ENCODE measurements around the gene CYP21A2.
A peak's percentile ranks its signal among the peaks of the same experiment; 100 is the strongest.
"Not testable (repeated sequence)": the region's sequence is repeated elsewhere in the genome, so short reads cannot be mapped to it uniquely, and the experiment has no call there.

CYP21A2 gene

DNA sequence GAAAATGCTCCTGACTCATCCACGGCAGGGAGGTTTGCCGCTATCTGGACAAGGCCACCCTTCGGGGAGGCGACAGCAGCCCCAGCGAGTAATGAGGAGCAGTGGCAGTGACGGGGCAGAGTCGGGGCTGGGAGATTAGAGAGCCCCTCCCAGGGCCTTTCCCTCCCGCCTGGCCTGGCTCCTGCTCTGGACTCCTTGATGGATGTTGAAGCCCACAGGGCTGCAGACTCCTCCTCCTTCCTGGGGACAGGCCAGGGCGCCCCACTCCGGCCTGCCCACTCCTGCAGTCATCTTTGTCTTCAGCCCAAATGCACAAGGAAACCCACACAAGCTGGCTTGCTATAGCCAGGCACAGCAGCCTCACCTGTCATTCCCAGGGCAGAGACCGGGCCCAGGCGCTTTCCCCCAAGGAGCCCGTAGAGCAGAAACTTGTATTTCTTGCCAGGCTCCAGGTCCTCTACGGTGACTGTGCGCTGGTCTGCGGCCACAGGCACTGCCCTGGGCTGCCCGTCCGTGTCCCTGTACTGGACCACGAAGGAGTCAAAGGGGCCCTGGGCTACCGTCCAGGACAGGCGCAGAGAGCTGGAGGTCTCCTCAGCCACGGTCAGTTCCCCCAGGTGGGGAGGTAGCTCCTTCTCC, 7.7 kb downstream of the CYP21A2 start:
- DNase-seq (ENCODE audit: low read depth): no peak
- H3K4me3 ChIP-seq (ENCODE audit: low read depth, low read length): no peak overlapping the region
- TF ChIP-seq, protein P1, sequence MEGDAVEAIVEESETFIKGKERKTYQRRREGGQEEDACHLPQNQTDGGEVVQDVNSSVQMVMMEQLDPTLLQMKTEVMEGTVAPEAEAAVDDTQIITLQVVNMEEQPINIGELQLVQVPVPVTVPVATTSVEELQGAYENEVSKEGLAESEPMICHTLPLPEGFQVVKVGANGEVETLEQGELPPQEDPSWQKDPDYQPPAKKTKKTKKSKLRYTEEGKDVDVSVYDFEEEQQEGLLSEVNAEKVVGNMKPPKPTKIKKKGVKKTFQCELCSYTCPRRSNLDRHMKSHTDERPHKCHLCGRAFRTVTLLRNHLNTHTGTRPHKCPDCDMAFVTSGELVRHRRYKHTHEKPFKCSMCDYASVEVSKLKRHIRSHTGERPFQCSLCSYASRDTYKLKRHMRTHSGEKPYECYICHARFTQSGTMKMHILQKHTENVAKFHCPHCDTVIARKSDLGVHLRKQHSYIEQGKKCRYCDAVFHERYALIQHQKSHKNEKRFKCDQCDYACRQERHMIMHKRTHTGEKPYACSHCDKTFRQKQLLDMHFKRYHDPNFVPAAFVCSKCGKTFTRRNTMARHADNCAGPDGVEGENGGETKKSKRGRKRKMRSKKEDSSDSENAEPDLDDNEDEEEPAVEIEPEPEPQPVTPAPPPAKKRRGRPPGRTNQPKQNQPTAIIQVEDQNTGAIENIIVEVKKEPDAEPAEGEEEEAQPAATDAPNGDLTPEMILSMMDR (IDR thresholded peaks at IDR 0.05; ENCODE audit: insufficient read depth, low read depth, low read length, missing control alignments): no peak

DNA sequence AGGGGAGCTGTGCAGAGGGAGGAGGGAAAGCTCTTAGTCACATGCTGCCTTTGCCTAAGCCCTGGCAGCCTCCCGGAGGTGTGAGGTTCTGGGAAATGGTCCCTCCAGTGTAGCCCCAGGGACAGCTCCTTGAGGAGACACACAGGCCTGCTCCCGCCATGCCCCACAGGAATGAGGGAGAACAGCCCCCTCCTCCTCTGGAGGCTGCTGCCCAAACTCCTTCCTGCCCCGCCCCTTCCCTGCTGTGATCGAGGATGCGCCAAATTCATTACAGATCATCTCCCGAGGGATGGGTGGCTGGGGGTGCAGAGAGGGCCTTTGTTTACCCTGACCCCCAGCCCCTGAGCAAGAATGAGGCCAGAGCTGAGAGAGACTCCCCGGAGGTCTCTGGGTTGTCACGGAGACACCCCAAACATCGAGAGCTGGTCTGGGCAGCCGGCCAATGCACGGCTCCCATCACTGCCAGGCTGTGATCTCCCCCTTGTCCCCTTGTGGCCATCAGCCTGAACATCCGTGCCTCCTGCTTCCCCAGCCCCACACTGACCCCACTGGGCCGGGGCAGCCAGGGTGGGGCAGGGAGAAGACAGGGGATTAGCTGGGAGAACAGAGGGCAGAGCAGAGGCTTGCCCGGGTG, 8.4 kb downstream of the CYP21A2 start:
- TF ChIP-seq, protein P1 (IDR thresholded peaks at IDR 0.05; ENCODE audit: insufficient read depth, low read depth, low read length, missing control alignments): no peak
- no peak for DNase-seq (ENCODE audit: low read depth)
- no peak overlapping the region for H3K4me3 ChIP-seq (ENCODE audit: low read depth, low read length)

DNA sequence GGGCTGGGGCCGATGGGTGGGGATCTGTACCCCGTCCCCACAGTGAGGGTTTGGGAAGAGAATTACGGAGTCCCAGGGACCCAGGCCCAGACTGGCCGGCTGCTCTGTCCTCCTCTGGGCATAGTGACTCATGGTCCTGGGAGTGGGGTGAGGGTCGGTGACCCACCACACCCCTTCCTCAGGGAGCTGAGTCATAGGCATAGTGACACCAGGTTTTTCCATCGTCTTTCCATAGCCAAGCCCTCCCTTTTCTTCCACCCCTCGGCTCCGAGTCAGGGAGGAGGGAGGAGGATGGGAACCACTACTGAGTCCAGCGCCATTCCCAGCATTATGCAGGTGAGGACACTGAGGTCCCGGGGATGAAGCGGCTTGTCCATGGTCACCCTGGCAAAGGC, 8.9 kb downstream of the CYP21A2 start:
- TF ChIP-seq, protein P1 (IDR thresholded peaks at IDR 0.05; ENCODE audit: insufficient read depth, low read depth, low read length, missing control alignments): no peak
- DNase-seq (ENCODE audit: low read depth): no peak
- H3K4me3 ChIP-seq (ENCODE audit: low read depth, low read length): no peak overlapping the region

DNA sequence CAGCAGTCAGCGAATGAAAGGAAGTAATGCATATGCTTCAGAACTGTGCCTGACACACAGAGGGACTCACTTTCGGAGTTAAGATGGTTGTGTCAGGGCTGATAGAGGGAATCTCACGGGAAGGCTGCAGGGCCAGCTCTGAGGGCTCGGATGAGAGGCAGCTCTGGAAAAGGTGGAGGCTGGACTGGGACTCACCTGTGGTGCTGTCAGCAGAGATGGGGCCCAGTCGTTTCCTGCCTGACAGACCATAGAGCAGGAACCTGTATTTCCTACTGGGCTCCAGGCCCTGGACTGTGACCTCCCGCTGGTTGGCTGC, 9.3 kb downstream of the CYP21A2 start:
- no peak overlapping the region for H3K4me3 ChIP-seq (ENCODE audit: low read depth, low read length)
- TF ChIP-seq, protein P1 (IDR thresholded peaks at IDR 0.05; ENCODE audit: insufficient read depth, low read depth, low read length, missing control alignments): no peak
- no peak for DNase-seq (ENCODE audit: low read depth)

DNA sequence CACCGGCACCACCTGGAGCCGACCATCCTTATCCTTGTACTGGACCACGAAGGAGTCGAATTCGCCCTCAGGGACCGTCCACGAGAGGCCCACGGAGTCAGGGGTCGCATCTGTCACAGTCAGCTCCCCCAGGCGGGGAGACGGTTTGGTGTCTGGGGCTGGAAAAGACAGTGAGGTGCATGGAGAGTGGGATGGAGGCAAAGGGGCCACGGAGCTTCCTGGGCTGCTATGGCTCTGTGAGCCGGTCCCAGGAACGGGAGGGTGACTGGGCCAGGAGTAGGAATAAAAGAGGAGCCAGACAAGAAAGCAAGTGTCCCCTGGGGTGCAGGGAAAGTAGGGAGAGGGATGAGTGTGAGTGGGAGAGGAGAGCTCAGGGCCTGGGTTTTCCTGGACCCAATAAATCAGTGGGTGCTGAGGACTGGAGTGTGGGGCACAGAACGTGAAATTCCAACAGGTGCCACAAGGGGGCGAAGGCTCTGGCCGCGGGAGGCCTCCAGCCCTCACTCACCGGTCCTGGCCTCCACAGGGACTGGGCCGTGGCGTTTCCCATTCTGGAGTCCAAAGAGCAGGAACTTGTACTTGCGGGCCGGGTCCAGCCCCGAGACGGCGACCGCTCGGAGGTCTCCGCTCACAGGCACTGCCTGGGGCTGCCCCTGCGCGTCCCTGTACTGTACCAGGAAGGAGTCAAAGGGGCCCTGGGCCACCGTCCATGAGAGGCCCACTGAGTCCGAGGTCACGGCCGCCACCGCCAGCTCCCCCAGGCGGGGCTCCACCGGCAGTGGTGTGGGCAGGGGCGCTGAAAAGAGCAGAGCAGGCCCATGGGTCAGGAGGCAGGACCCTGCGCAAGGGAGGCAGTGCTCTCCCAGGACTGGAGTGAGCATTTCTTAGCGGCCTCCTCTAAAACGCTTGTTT, 9.9 kb downstream of the CYP21A2 start:
- TF ChIP-seq, protein P1 (IDR thresholded peaks at IDR 0.05; ENCODE audit: insufficient read depth, low read depth, low read length, missing control alignments): peak; percentile 87
- H3K4me3 ChIP-seq (ENCODE audit: low read depth, low read length): no peak overlapping the region
- peak; percentile 63 for DNase-seq (ENCODE audit: low read depth)

DNA sequence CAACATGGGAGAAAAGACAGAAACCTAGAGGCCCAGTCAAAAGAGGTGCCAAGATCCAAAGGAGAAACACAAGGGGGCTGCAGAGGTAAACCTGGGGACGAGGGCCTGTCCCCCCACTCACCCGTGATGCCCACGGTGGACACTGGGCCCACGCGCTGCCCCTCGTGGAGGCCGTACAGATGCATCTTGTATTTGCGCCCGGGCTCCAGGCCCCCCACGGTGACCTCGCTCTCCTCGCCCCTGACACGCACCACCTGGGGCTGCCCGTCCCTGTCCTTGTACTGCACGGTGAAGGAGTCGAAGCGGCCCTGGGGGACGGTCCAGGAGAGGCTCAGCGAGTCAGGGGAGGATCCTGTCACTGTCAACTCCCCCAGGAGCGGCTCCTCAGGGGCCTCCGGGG, 10.9 kb downstream of the CYP21A2 start:
- DNase-seq (ENCODE audit: low read depth); H3K4me3 ChIP-seq (ENCODE audit: low read depth, low read length): not testable (repeated sequence)

DNA sequence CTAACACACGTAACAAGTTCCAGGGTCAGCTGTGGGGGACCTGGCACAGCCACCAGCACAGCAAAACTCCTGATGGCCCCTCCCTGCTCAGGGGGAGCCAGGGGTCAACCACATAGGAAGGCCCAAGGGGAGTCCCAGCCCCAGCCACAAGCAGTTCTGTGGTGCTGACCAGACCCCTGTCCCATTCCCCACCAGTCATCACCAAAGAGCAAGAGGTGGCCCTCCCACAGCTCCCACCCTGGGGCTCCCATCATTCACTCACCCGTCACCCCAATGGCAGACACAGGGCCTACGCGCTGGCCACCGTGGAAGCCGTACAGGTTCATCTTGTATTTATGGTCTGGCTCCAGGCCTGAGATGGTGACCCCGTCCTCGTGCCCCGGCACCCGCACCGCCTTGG, 11.5 kb downstream of the CYP21A2 start:
- not testable (repeated sequence) for DNase-seq (ENCODE audit: low read depth); H3K4me3 ChIP-seq (ENCODE audit: low read depth, low read length)
